Choroid plexus epithelial cell (primary cell): Measurements from ENCODE around the gene CCDC85C.

Source experiments
- DNase-seq: peaks from one replicate; pipeline ENCODE4 v3.0.0-alpha.2; 2010; ENCODE audit warnings: low read depth
- H3K4me3 ChIP-seq: 2 replicates; pipeline ENCODE4 v1.5.1; 2011; ENCODE audit warnings: low read depth, mild to moderate bottlenecking, control low read depth, low read length, moderate library complexity
- CTCF ChIP-seq: conservative IDR thresholded peaks from 2 replicates; pipeline ENCODE4 v1.5.1; 2011; ENCODE audit warnings: low read depth, mild to moderate bottlenecking, control low read depth, inconsistent platforms, low read length, moderate library complexity

Gene CCDC85C

DNA sequence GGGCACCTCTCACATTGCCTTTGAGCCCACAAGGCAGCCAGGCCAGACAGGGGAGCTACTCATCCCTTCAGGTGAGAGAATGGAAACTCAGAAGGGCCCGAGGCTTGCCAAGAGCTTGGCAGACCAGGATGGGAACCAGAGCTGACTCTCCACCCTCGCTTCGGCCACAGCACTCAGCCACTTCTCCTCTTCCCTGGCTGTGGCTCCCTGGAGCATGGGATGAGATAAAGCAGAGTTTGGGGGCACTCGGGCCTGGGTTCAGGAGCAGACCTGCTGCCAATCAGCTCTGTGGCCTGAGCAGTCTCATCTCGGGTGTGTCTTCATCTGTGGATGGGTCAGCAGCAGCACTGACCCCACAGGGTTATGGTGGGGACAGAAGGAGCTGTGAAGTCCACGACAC is 20.0 kb upstream of the CCDC85C start:
- TF ChIP-seq CTCF, result no peak
- DNase-seq, result no peak
- no peak overlapping the region for H3K4me3 ChIP-seq

- H3K4me3 ChIP-seq, result no peak overlapping the region
- no peak for TF ChIP-seq CTCF
- no peak for DNase-seq
Observed at GRCh38 chr14:99621948-99622347, 17.9 kb upstream of the CCDC85C start.

- DNase-seq, result peak; percentile 10
- no peak for TF ChIP-seq CTCF
- H3K4me3 ChIP-seq, result no peak overlapping the region
Observed at GRCh38 chr14:99619835-99620834, 16.1 kb upstream of the CCDC85C start.

GRCh38 chr14:99616832-99617800 is 13.1 kb upstream of the CCDC85C start:
- DNase-seq, result no peak
- H3K4me3 ChIP-seq, result no peak overlapping the region
- TF ChIP-seq CTCF, result no peak

- no peak overlapping the region for H3K4me3 ChIP-seq
- TF ChIP-seq CTCF, result no peak
- DNase-seq, result peak; percentile 21
Observed at GRCh38 chr14:99615497-99616157, 11.6 kb upstream of the CCDC85C start.

- no peak overlapping the region for H3K4me3 ChIP-seq
- DNase-seq, result peak; percentile 50
- no peak for TF ChIP-seq CTCF
Observed at GRCh38 chr14:99612738-99613330, 8.8 kb upstream of the CCDC85C start.
